Effector memory CD8-positive, alpha-beta T cell (primary cell): ENCODE measurements around the gene ZCCHC3.

Source experiments
- ATAC-seq: fragments of 150-1000 bp; cut with Tn5 transposase; replicated peaks from 2 replicates; pipeline ENCODE4 v1.10.0; 2021; ENCODE audit warnings: mild to moderate bottlenecking, moderate library complexity
- DNase-seq, 3 experiments: peaks; one replicate each; pipeline ENCODE4 v3.0.0; 2021
- H3K27ac Mint-ChIP-seq, 2 donors: one replicate each; pipeline ENCODE4 v1.8.0; 2022; ENCODE audit warnings: mild to moderate bottlenecking in 2 of 2, mixed read lengths in 2 of 2, moderate library complexity in 2 of 2
- H3K27me3 Mint-ChIP-seq, 2 donors: one replicate each; pipeline ENCODE4 v1.8.0; 2022; ENCODE audit warnings: mixed read lengths in 2 of 2
- H3K36me3 Mint-ChIP-seq: one replicate; pipeline ENCODE4 v1.8.0; 2022; ENCODE audit warnings: mild to moderate bottlenecking, moderate library complexity, mixed read lengths; ENCODE audit not compliant: insufficient read depth
- H3K4me1 Mint-ChIP-seq, 2 donors: one replicate each; pipeline ENCODE4 v1.8.0; 2022; ENCODE audit warnings: low read depth in 2 of 2, mixed read lengths in 2 of 2
- H3K4me3 Mint-ChIP-seq, 2 donors: one replicate each; pipeline ENCODE4 v1.8.0; 2022; ENCODE audit warnings: mild to moderate bottlenecking in 2 of 2, mixed read lengths in 2 of 2, moderate library complexity in 2 of 2
- H3K9me3 Mint-ChIP-seq, 2 donors: one replicate each; pipeline ENCODE4 v1.8.0; 2022; ENCODE audit warnings: mixed read lengths in 2 of 2

The ZCCHC3 gene

DNA sequence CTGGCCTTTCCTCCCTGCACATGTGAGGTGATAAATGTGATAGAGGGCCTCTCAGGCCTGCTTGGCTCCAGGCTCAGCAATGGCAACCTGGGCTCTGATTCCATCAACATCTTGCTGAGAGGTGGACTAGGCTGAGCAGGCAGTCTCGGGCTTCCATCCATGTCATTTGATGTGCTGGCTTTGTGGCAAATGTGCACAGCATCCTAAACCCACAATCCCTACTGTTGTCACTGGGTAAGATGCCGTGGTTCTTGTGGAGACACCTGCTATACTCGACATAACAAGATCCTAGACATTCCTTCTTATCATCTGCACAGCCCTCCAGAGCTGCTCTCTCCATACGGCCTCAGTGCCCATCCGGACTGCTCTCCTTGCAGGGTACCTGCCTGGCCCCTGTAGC is 2.8 kb upstream of the ZCCHC3 start:
- H3K4me1 Mint-ChIP-seq = peaks cover 24 to 29% of the 10 kb centered on the region in 2 donors
- no peaks in the 10 kb centered on the region for H3K9me3 Mint-ChIP-seq
- peaks cover 19% of the 10 kb centered on the region for H3K36me3 Mint-ChIP-seq
- no peaks in the 10 kb centered on the region for H3K27me3 Mint-ChIP-seq
- DNase-seq = no peak
- no peak overlapping the region for H3K27ac Mint-ChIP-seq
- no peak overlapping the region for H3K4me3 Mint-ChIP-seq
- ATAC-seq = no peak

DNA sequence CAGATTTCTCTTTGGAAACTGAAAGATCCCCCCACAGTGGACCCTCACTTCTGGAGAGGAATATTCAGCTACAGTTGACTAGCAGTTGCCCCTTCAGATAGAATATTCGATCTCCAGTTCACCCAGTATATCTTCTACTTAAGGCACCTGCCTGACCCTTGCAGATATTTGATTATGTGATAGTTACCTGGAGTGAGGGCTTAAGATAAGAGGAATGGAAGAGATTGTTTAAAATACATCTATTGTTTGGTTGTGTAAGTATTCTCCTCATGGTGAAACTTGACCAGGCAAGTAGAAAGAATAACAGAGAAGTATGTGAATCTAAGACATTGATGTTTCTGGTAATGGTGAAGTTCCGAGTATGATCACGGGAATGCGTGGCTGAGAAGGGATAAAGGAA is 1.6 kb upstream of the ZCCHC3 start:
- DNase-seq (no peak), ATAC-seq (no peak)
- no peaks in the 10 kb centered on the region for H3K27me3 Mint-ChIP-seq
- H3K4me1 Mint-ChIP-seq = peaks cover 30 to 33% of the 10 kb centered on the region in 2 donors
- peak overlapping the region; percentile 99 to 100 for H3K4me3 Mint-ChIP-seq
- H3K9me3 Mint-ChIP-seq = no peaks in the 10 kb centered on the region
- H3K36me3 Mint-ChIP-seq = peaks cover 24% of the 10 kb centered on the region
- peak overlapping the region in 1 of 2 donors; percentile 100 for H3K27ac Mint-ChIP-seq

DNA sequence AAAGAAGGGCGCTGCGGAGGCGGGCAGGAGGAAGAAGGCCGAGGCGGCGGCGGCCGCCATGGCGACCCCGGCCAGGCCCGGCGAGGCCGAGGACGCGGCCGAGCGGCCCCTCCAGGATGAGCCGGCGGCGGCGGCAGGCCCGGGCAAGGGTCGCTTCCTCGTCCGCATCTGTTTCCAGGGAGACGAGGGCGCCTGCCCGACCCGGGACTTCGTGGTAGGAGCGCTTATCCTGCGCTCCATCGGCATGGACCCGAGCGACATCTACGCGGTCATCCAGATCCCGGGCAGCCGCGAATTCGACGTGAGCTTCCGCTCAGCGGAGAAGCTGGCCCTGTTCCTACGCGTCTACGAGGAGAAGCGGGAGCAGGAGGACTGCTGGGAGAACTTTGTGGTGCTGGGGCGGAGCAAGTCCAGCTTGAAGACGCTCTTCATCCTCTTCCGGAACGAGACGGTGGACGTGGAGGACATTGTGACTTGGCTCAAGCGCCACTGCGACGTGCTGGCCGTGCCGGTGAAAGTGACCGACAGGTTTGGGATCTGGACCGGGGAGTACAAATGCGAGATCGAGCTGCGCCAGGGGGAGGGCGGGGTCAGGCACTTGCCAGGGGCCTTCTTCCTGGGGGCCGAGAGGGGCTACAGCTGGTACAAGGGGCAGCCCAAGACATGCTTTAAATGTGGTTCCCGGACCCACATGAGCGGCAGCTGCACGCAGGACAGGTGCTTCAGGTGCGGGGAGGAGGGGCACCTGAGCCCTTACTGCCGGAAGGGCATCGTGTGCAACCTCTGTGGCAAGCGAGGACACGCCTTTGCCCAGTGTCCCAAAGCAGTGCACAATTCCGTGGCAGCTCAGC is 780 bp downstream of the ZCCHC3 start:
- Mint-ChIP-seq H3K27me3 (no peaks in the 10 kb centered on the region), H3K4me3 (peak overlapping the region; percentile 99 to 100), H3K36me3 (peaks cover 24% of the 10 kb centered on the region), H3K27ac (peak overlapping the region; percentile 98 to 100), H3K9me3 (no peaks in the 10 kb centered on the region), H3K4me1 (peaks cover 35% of the 10 kb centered on the region in 2 donors)
- ATAC-seq = peak; percentile 33
- DNase-seq = peak; percentile 11 to 30 (median 13)

DNA sequence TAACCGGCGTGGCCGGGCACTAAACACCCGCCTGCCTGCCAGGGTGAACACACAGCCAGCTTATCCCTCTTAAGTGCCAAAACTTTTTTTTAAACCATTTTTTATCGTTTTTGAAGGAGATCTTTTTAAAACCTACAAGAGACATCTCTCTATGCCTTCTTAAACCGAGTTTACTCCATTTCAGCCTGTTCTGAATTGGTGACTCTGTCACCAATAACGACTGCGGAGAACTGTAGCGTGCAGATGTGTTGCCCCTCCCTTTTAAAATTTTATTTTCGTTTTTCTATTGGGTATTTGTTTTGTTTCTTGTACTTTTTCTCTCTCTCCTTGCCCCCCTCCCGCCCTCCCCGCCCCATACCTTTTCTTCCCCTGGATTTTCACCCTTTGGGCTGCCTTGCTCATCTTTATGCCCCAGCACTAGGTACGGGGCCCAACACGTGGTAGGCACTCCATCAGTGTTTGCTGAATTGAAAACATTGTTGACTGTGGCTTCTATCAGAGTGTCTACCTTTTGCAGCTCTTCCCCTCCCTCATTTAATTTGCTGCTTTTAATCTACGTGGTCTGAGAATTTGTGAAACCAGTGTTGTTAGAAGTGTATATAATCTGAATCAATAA is 1.5 kb downstream of the ZCCHC3 start:
- ATAC-seq = peak; percentile 11
- no peaks in the 10 kb centered on the region for H3K9me3 Mint-ChIP-seq
- H3K36me3 Mint-ChIP-seq = peaks cover 24% of the 10 kb centered on the region
- no peak for DNase-seq
- no peaks in the 10 kb centered on the region for H3K27me3 Mint-ChIP-seq
- H3K4me3 Mint-ChIP-seq = peak overlapping the region; percentile 99 to 100
- peaks cover 35% of the 10 kb centered on the region in 2 donors for H3K4me1 Mint-ChIP-seq
- peak overlapping the region; percentile 98 to 100 for H3K27ac Mint-ChIP-seq

DNA sequence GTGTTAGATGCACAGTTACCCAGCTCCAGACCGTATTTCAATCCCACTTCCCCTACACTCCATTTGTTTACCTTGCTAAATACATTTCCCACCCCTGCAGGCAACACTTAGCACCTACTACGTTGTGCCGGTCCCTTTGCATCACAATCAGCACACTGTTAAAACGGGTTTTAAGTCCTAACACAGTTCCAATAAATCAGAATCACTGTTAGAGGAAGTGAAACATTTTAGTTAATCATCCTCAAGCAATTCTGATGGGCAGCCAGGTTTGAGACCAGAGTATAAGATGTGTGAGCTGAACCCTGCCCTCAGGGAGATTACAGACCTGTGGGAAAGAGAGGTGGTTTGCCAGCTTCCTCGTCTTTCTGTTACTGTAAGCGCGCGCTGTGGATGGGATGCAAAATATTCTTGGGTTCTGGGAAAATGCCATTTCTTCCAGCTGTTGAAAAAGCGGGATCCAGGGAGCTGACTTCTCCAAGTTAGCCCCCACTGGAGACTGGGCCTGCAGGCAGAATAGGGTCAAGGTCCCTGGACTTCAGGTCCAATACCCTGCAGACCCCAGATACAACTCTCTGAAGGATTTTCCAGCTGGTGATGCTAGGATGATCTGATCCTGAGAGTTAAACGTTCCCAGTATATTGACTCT is 3.1 kb downstream of the ZCCHC3 start:
- Mint-ChIP-seq H3K9me3 (no peaks in the 10 kb centered on the region), H3K27me3 (no peaks in the 10 kb centered on the region), H3K36me3 (peaks cover 24% of the 10 kb centered on the region), H3K4me1 (peaks cover 35% of the 10 kb centered on the region in 2 donors), H3K4me3 (peak overlapping the region in 1 of 2 donors; percentile 100), H3K27ac (peak overlapping the region in 1 of 2 donors; percentile 68)
- ATAC-seq = no peak
- DNase-seq = no peak

DNA sequence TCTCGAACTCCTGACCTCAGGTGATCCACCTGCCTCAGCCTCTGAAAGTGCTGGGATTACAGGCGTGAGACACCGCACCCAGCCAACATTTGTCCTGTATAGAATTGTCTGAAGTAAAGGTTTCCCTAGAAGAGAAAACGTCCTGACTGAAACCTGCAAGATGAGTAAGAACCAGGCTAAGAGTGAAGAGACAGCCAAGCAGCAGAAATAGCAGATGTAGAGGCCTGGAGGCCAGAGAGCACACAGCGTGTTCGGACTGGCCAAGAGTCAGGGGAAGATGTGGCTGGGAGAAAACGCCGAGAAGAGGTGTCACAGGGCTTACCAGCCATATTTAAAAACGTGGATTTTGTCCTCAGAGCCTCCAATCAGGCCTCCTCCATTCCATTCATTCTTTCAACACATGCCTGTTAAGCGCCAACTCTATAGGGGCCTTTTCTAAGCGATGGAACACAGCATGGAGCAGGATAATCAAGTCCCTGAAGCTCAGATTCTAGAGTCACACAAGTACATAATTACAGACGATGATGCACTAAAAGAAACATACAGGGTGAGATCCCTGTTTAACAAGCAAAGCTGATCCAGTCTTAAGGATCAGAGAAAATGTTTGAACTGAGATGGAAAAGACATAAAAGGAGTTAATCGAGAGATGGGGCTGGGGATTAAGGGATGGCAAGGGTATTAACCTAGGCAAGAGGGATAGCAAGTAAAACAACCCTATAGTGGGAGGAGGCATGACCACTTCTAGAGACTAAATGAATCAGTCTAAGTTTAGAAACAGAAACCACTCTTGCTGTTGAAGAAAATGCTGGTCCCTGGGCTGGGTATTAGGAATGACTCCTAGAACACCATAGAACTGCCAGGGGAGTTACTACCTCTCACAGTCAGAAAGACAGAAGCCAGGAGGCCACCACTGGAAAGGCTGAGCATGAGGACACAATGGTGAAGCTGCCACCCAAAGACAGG is 4.8 kb downstream of the ZCCHC3 start:
- Mint-ChIP-seq H3K27me3 (no peaks in the 10 kb centered on the region), H3K36me3 (peaks cover 21% of the 10 kb centered on the region), H3K9me3 (no peaks in the 10 kb centered on the region), H3K4me3 (no peak overlapping the region), H3K27ac (peak overlapping the region in 1 of 2 donors; percentile 70), H3K4me1 (peaks cover 26 to 27% of the 10 kb centered on the region in 2 donors)
- ATAC-seq (no peak), DNase-seq (no peak)

DNA sequence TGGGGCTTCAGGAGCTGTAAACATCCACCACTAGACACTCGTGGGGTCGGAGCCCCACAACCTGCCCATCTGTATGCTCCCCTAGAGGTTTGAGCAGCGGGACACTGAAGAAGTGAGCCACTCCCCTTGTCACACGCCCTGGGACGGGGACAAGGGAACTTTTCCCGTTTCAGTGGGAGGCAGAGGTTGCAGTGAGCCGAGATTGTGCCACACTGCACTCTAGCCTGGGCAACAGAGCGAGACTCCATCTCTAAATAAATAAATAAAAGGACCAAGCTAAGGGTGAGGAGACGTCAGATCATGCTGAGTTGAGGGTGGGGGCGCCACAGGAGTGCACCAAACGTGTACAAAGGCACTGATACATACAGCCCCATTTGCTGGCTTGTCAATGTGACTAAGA is 8.4 kb downstream of the ZCCHC3 start:
- Mint-ChIP-seq H3K27ac (peak overlapping the region in 1 of 2 donors; percentile 44), H3K27me3 (no peaks in the 10 kb centered on the region), H3K4me1 (peaks cover 8 to 12% of the 10 kb centered on the region in 2 donors), H3K9me3 (no peaks in the 10 kb centered on the region), H3K36me3 (peaks cover 7% of the 10 kb centered on the region), H3K4me3 (no peak overlapping the region)
- no peak for ATAC-seq
- DNase-seq = no peak

DNA sequence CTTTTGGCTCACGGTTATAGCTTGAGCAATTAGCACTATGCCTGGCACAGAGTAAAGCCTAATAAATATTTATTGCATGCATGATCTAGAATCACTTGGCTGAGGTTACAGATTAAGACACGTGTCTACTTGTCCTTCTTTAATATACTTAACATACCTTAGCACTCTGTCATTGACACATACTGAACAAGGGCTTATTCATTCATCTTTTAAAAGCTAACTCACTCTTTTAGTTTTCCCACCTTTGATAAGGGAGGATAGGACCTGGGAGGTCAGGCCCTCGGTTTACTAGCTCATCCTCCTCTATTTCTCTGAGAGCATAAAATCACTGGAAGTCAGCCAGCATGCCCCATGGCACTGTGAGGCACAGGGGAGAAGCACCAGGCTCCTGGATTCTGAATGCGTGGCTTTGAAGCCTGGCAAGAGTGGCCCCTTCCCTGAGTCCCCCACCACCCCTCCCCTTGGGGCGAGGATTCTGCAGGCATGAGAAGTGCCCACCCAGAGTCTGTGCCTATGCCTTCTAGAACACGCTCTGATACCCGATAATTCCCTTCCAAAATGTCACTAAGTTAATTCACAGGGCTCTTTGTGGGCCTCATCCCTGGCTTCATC is 11.2 kb downstream of the ZCCHC3 start:
- Mint-ChIP-seq H3K27ac (no peak overlapping the region), H3K36me3 (peaks cover 7% of the 10 kb centered on the region), H3K27me3 (no peaks in the 10 kb centered on the region), H3K4me3 (no peak overlapping the region), H3K9me3 (no peaks in the 10 kb centered on the region), H3K4me1 (peaks cover 6 to 7% of the 10 kb centered on the region in 2 donors)
- ATAC-seq (no peak), DNase-seq (no peak)

DNA sequence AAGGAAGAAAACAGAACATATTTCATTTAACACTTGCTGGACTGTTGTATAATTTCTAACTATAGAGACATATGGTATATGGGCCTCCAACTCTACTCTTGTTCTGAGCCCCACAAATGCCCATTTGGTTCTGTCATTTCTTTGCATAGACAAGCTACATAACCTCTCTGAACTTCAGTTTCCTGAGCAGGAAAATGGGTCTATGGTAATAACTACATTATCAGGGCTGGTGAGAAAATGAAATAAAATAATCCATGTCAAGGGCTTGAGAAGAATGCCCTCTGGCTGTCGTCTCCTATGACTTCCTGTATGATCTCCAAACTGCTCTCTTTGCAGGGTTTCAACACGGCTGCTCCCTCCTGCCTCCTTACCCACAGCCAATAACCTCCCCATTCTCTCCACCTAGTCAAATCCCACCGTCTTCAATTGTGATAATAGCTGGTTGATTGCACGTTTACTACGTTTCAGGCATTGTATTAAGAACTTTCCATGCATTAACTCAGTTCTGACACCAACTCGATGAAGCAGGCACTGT is 12.0 kb downstream of the ZCCHC3 start:
- Mint-ChIP-seq H3K27ac (peak overlapping the region in 1 of 2 donors; percentile 20), H3K9me3 (no peaks in the 10 kb centered on the region), H3K36me3 (peaks cover 7% of the 10 kb centered on the region), H3K4me3 (no peak overlapping the region), H3K27me3 (no peaks in the 10 kb centered on the region), H3K4me1 (peaks cover 6 to 7% of the 10 kb centered on the region in 2 donors)
- DNase-seq (no peak), ATAC-seq (no peak)

DNA sequence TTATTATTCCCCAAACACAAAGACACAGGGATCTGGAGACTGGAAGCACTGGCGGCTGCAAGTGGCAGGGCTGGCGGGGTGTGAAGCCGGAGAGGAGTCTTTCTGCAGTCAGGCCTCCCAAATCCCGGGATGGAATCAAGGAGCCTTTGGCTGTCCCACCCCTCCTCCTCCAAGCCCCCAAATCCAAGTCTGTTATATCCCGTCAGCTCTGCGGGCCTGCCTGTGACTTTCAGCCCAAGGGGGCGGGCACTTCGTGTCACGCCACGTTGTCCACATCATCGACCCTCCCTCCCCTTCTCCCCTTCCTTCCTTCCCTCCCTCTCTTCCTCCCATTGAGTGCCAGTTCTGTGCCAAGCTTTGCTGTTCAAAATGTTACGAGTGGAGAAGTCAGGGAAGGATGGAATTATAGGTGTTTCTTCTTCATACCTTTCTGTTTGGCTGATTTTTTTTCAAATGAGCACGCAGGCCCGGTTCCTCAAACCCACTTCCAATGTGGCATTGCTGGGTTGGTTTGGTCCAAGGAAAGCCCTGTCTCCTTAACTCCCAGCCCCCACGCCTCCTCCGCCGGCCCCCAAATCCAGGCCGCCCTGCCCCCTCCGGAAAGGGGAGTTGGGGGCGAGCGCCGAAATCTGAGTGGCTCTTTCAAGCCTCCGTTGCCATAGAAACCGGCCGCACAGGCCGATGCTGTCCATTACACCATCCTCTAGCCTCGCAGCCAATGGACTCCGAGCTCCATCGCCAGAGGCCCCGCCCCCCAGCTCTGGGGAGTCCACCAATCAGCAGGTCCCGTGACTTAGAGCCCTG is 12.7 kb downstream of the ZCCHC3 start:
- H3K27ac Mint-ChIP-seq = peak overlapping the region; percentile 85 to 87
- no peaks in the 10 kb centered on the region for H3K27me3 Mint-ChIP-seq
- H3K4me3 Mint-ChIP-seq = peak overlapping the region; percentile 71 to 72
- no peaks in the 10 kb centered on the region for H3K9me3 Mint-ChIP-seq
- DNase-seq (peak; percentile 41 to 51 (median 51)), ATAC-seq (peak; percentile 99)
- H3K36me3 Mint-ChIP-seq = peaks cover 7% of the 10 kb centered on the region
- peaks cover 6 to 7% of the 10 kb centered on the region in 2 donors for H3K4me1 Mint-ChIP-seq

DNA sequence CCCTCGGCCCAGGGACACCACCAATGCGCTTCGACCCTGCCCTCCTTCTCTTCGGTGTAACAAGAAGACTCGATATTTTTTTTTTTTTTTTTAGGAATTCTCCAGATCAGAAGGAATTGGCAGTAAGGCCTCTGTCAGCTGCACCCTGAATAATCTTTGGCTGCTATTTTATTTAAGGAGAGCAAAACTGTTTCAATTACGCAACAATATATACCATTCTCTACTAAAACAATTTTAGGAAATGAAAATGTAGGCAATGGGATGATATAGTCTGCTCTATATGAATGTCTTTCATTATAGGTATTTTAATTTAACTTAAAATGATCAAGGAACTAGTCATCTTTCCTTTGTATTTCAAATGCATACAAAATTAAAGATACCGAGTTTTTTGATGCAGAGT is 13.3 kb downstream of the ZCCHC3 start:
- peak overlapping the region; percentile 85 to 87 for H3K27ac Mint-ChIP-seq
- no peak for ATAC-seq
- H3K4me3 Mint-ChIP-seq = peak overlapping the region; percentile 71 to 72
- H3K36me3 Mint-ChIP-seq = peaks cover 5% of the 10 kb centered on the region
- no peaks in the 10 kb centered on the region for H3K27me3 Mint-ChIP-seq
- DNase-seq = no peak
- H3K9me3 Mint-ChIP-seq = no peaks in the 10 kb centered on the region
- H3K4me1 Mint-ChIP-seq = peaks cover 6 to 7% of the 10 kb centered on the region in 2 donors

DNA sequence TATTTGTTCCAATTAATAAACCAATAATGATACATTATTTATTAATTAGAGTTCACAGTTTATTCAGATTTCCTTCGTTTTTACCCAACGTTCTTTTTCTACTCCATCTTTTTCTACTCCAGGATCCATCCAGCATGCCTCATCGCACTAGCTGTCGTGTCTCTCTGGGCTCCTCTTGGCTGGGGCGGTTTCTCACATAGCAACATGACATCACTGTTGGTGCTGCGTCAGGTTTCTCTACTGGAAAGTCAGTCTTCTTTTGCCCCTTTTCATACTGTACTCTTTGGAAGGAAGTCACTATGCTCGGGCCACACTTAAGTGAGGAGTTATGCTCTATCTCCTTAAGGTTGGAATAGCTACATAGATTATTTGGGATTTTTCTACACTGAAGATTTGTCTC is 14.2 kb downstream of the ZCCHC3 start:
- Mint-ChIP-seq H3K36me3 (peaks cover 3% of the 10 kb centered on the region), H3K27ac (no peak overlapping the region), H3K4me1 (peaks cover 6 to 7% of the 10 kb centered on the region in 2 donors), H3K27me3 (no peaks in the 10 kb centered on the region), H3K4me3 (no peak overlapping the region), H3K9me3 (no peaks in the 10 kb centered on the region)
- ATAC-seq = no peak
- no peak for DNase-seq
